Prostate gland (tissue), 2 donors: ENCODE data around the gene DSCAM.
A peak's percentile ranks its signal among the peaks of the same experiment; 100 is the strongest.

Experiments
- POLR2A ChIP-seq: fragments of 450-650 bp; IDR thresholded peaks from one replicate; pipeline ENCODE4 v1.6.1; 2016; ENCODE audit warnings: antibody characterized with exemption, mild to moderate bottlenecking
- POLR2AphosphoS5 ChIP-seq: sonication (generic); formaldehyde crosslinking; IDR thresholded peaks from one replicate; pipeline ENCODE4 v1.6.1; 2017; ENCODE audit warnings: antibody characterized with exemption
- TF ChIP-seq, protein P1 (sequence below), 4 experiments: fragments of 200-600 bp in 2 of 4; fragments of 450-650 bp in 2 of 4; sonication (generic) in 2 of 4; IDR thresholded peaks; 1 replicate in 3 of 4; 2 replicates in 1 of 4; pipeline ENCODE4 v1.5.1; 2016 to 2019; ENCODE audit warnings: antibody characterized with exemption in 4 of 4, mild to moderate bottlenecking in 2 of 4, moderate library complexity in 2 of 4

DNA sequence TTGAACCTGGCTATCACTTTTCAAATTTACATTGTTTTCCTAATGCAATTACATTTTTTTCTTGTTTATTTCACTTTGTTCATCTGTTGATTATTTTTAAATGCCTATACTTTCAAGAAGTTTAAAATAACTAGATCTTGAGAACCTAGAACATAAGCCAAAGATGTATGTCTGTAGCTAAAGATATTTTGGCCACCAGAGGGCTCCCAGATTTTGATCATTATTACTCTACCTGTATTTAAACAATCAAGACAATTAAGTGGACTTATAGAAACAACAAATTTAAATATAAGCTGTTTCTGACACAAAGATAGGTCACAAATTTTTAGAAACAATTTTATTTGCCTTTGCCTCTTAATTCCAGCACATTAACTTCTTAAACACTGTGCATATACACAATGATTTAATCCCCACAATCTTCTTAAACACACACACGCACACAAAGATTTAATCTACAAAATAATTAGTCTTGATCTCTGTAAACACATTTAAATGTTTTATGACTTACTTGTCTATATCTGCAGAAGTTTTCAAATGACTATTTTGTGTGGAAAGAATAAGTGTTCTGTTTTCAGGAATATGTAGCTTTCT, 380.0 kb downstream of the DSCAM start:
- TF ChIP-seq POLR2AphosphoS5 (no peak), POLR2A (no peak)
- TF ChIP-seq, protein P1, sequence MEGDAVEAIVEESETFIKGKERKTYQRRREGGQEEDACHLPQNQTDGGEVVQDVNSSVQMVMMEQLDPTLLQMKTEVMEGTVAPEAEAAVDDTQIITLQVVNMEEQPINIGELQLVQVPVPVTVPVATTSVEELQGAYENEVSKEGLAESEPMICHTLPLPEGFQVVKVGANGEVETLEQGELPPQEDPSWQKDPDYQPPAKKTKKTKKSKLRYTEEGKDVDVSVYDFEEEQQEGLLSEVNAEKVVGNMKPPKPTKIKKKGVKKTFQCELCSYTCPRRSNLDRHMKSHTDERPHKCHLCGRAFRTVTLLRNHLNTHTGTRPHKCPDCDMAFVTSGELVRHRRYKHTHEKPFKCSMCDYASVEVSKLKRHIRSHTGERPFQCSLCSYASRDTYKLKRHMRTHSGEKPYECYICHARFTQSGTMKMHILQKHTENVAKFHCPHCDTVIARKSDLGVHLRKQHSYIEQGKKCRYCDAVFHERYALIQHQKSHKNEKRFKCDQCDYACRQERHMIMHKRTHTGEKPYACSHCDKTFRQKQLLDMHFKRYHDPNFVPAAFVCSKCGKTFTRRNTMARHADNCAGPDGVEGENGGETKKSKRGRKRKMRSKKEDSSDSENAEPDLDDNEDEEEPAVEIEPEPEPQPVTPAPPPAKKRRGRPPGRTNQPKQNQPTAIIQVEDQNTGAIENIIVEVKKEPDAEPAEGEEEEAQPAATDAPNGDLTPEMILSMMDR (IDR thresholded peaks at IDR 0.05), result peak in 3 of 4 experiments; percentile 58 to 64 (median 58)
